HCT116 (cell line): ENCODE data around the gene ROR2. TPM values are rescaled to one million over a fixed set of nuclear protein-coding genes. Genes with fewer than 3 reads are reported as not detected.

Source experiments
- ATAC-seq: fragments of 200-7000 bp; cut with Tn5 transposase; 2 replicates; pipeline ENCODE4 v1.9.1; 2020; ENCODE audit warnings: mild to moderate bottlenecking, moderate library complexity
- BruUV-seq: library from RNA; stranded (reverse); fragments of 400-500 nt; replicated peaks from 2 replicates; lab custom pipeline; 2021; lab: Mats Ljungman, UMichigan
- CTCF ChIA-PET: fragments of 300-600 bp; sonication (Branson Sonifier 250); formaldehyde crosslinking; loops from one replicate; lab custom pipeline; 2021; ENCODE audit warnings: antibody characterized with exemption; lab: Charles Lee
- POLR2A ChIA-PET: fragments of 300-600, 350-600 bp; sonication (Branson Sonifier 250); formaldehyde crosslinking; loops from one replicate; lab custom pipeline; 2021; ENCODE audit warnings: antibody characterized with exemption; lab: Charles Lee
- RAD21 ChIA-PET, 2 experiments: fragments of 300-600 bp; sonication (Branson Sonifier 250); formaldehyde crosslinking; loops; one replicate each; lab custom pipeline; 2023; ENCODE audit warnings: low total read pairs in 2 of 2; ENCODE audit not compliant: uncharacterized antibody in 2 of 2, unreplicated experiment in 2 of 2, low non-redundant PET in 1 of 2; lab: Charles Lee
- DNase-seq: peaks from one replicate; pipeline ENCODE4 v3.0.0-alpha.2; 2010; ENCODE audit warnings: low read depth, low spot score
- H2AFZ ChIP-seq: fragments of 200-600 bp; shearing (Covaris generic), sonication (generic); 2 replicates; pipeline ENCODE4 v1.6.1; 2017; ENCODE audit warnings: low read depth, mixed run types, mixed read lengths, antibody characterized with exemption, low read length; ENCODE audit not compliant: poor library complexity, severe bottlenecking
- H3K27ac ChIP-seq: 2 replicates; pipeline ENCODE4 v1.5.1; 2012; ENCODE audit warnings: low read depth, low read length
- H3K27me3 ChIP-seq: fragments of 200-600 bp; sonication (generic); 2 replicates; pipeline ENCODE4 v1.6.1; 2016; ENCODE audit warnings: mixed run types, low read length, mixed read lengths; ENCODE audit not compliant: insufficient read depth
- H3K36me3 ChIP-seq, 2 experiments: fragments of 200-500 bp in 1 of 2; fragments of 200-600 bp in 1 of 2; sonication (Bioruptor generic) in 1 of 2; sonication (generic) in 1 of 2; 2 replicates each; pipeline versions ENCODE4 v1.5.1 to v1.6.1; 2014 to 2016; ENCODE audit warnings: low read length in 2 of 2, inconsistent platforms in 1 of 2, mixed read lengths in 1 of 2, mixed run types in 1 of 2; ENCODE audit not compliant: insufficient read depth in 2 of 2, control insufficient read depth in 1 of 2
- H3K4me1 ChIP-seq, 2 experiments: fragments of 200-600 bp in 1 of 2; sonication (generic) in 1 of 2; 2 replicates each; pipeline versions ENCODE4 v1.5.1 to v1.6.1; 2012 to 2017; ENCODE audit warnings: low read length in 2 of 2, inconsistent platforms in 1 of 2, mild to moderate bottlenecking in 1 of 2, mixed read lengths in 1 of 2, mixed run types in 1 of 2, moderate library complexity in 1 of 2; ENCODE audit not compliant: insufficient read depth in 2 of 2, control insufficient read depth in 1 of 2
- H3K4me2 ChIP-seq: fragments of 200-600 bp; sonication (generic); 2 replicates; pipeline ENCODE4 v1.6.1; 2017; ENCODE audit warnings: mixed run types, low read length, mixed read lengths
- H3K4me3 ChIP-seq, 2 experiments: fragments of 200-600 bp in 1 of 2; sonication (generic) in 1 of 2; replicated peaks in 1 of 2; 2 replicates each; pipeline ENCODE4 v1.5.1; 2011 to 2016; ENCODE audit warnings: low read length in 2 of 2, control low read depth in 1 of 2, low read depth in 1 of 2, mild to moderate bottlenecking in 1 of 2, mixed read lengths in 1 of 2, mixed run types in 1 of 2
- H3K79me2 ChIP-seq: fragments of 200-600 bp; sonication (generic); 2 replicates; pipeline ENCODE4 v1.6.1; 2017; ENCODE audit warnings: mild to moderate bottlenecking, mixed run types, low read length, moderate library complexity, mixed read lengths; ENCODE audit not compliant: insufficient read depth
- H3K9ac ChIP-seq: fragments of 200-600 bp; sonication (generic); 2 replicates; pipeline ENCODE4 v1.6.1; 2016; ENCODE audit warnings: low read length, mixed read lengths
- H3K9me2 ChIP-seq: fragments of 200-600 bp; sonication (generic), shearing (Covaris generic); 2 replicates; pipeline ENCODE4 v1.6.1; 2017; ENCODE audit warnings: mixed run types, mild to moderate bottlenecking, moderate library complexity; ENCODE audit not compliant: insufficient read depth
- H3K9me3 ChIP-seq, 2 experiments: fragments of 200-500 bp in 1 of 2; fragments of 200-600 bp in 1 of 2; sonication (Bioruptor generic) in 1 of 2; sonication (generic) in 1 of 2; 2 replicates each; pipeline ENCODE4 v1.6.1; 2014 to 2017; ENCODE audit warnings: low read length in 2 of 2, mixed read lengths in 2 of 2, inconsistent platforms in 1 of 2, low read depth in 1 of 2, mild to moderate bottlenecking in 1 of 2, mixed run types in 1 of 2, moderate library complexity in 1 of 2; ENCODE audit not compliant: control insufficient read depth in 1 of 2, insufficient read depth in 1 of 2
- H4K20me1 ChIP-seq: fragments of 200-600 bp; sonication (generic), shearing (Covaris generic); 2 replicates; pipeline ENCODE4 v1.6.1; 2017; ENCODE audit warnings: mixed run types, mild to moderate bottlenecking, moderate library complexity; ENCODE audit not compliant: insufficient read depth
- CBX3 ChIP-seq: IDR thresholded peaks from 2 replicates; pipeline ENCODE4 v1.6.1; 2012; ENCODE audit warnings: low read depth
- CEBPB ChIP-seq: IDR thresholded peaks from 2 replicates; pipeline ENCODE4 v1.6.1; 2012; ENCODE audit warnings: low read depth
- EGR1 ChIP-seq: IDR thresholded peaks from 2 replicates; pipeline ENCODE4 v1.6.1; 2012; ENCODE audit warnings: low read depth
- ELF1 ChIP-seq: IDR thresholded peaks from 2 replicates; pipeline ENCODE4 v1.6.1; 2012; ENCODE audit warnings: low read depth, borderline replicate concordance
- EZH2 ChIP-seq: fragments of 200-600 bp; sonication (generic); IDR thresholded peaks from 2 replicates; pipeline ENCODE4 v1.6.1; 2017; ENCODE audit warnings: antibody characterized with exemption, mixed run types
- FOSL1 ChIP-seq: IDR thresholded peaks from 2 replicates; pipeline ENCODE4 v1.6.1; 2012; ENCODE audit warnings: low read depth
- JUND ChIP-seq: IDR thresholded peaks from 2 replicates; pipeline ENCODE4 v1.6.1; 2012
- POLR2A ChIP-seq: IDR thresholded peaks from 2 replicates; pipeline ENCODE4 v1.7.0; 2011; ENCODE audit warnings: borderline replicate concordance; ENCODE audit not compliant: insufficient read depth, insufficient read length; ENCODE audit errors: extremely low read depth
- POLR2AphosphoS5 ChIP-seq: IDR thresholded peaks from 2 replicates; pipeline ENCODE4 v1.6.1; 2011; ENCODE audit warnings: mild to moderate bottlenecking, low read depth, low read length, moderate library complexity
- RAD21 ChIP-seq: IDR thresholded peaks from 2 replicates; pipeline ENCODE4 v1.6.1; 2012; ENCODE audit warnings: low read depth, mild to moderate bottlenecking
- SIN3A ChIP-seq: IDR thresholded peaks from 2 replicates; pipeline ENCODE4 v1.6.1; 2012; ENCODE audit warnings: low read depth
- SRF ChIP-seq: IDR thresholded peaks from 2 replicates; pipeline ENCODE4 v1.6.1; 2012; ENCODE audit warnings: low read depth
- TCF7L2 ChIP-seq: IDR thresholded peaks from 2 replicates; pipeline ENCODE4 v1.7.0; 2011; ENCODE audit warnings: borderline replicate concordance, inconsistent platforms; ENCODE audit not compliant: insufficient read depth, insufficient read length; ENCODE audit errors: extremely low read depth
- YY1 ChIP-seq: IDR thresholded peaks from 2 replicates; pipeline ENCODE4 v1.6.1; 2011; ENCODE audit warnings: low read length, low read depth, moderate library complexity, mild to moderate bottlenecking; ENCODE audit not compliant: insufficient replicate concordance; ENCODE audit errors: extremely low read depth
- ZNF274 ChIP-seq: fragments of 200-500 bp; sonication (Bioruptor generic); IDR thresholded peaks from 2 replicates; pipeline ENCODE4 v1.6.1; 2014; ENCODE audit warnings: mild to moderate bottlenecking, low read depth, low read length, inconsistent platforms
- intact Hi-C: fragments of 100-400 bp; cut with micrococcal nuclease; formaldehyde crosslinking; loops from 2 replicates; pipeline ENCODE4 v1.10.0; 2022
- total RNA-seq: library from RNA; stranded (reverse); gene quantifications from one replicate; pipeline ENCODE4 v1.2.1, GENCODE V29; 2021; ENCODE audit not compliant: unreplicated experiment
- TF ChIP-seq, protein P1 (sequence below): IDR thresholded peaks from 2 replicates; pipeline ENCODE4 v1.6.1; 2012
- TF ChIP-seq, protein P2 (sequence below): IDR thresholded peaks from 2 replicates; pipeline ENCODE4 v1.6.1; 2012; ENCODE audit warnings: low read depth

The ROR2 gene
- total RNA-seq, 1 experiment from 2014 or later, result 15.7 TPM

DNA sequence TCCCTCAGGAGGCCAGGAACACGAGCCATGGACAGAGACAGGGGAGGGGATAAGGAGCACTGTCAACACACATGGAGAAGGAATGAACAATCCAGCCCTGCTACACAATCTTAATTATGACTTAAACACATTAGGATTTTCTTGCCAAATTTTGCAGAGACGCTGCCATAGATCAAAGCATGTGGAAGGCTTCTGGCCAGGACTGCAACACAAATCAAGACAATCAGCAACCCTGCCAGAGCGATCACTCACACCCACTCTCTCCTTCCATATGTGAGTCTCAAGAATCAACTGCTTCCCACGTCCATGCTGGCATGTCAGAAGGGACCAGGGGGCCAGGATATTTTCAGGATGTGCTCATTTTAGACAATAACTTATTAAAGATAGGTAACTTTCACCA lies 85.6 kb downstream of the ROR2 start:
- ChIA-PET CTCF (no interaction called here), POLR2A (no interaction called here), RAD21 (no interaction called here)
- H3K36me3 ChIP-seq, result no peaks in the 10 kb centered on the region
- no peak overlapping the region for H3K27ac ChIP-seq
- H4K20me1 ChIP-seq, result no peaks in the 10 kb centered on the region
- no peak overlapping the region for H2AFZ ChIP-seq
- no peak for ATAC-seq
- BruUV-seq, result no TSS peak
- H3K9me2 ChIP-seq, result no peaks in the 10 kb centered on the region
- H3K4me1 ChIP-seq, result no peaks in the 10 kb centered on the region
- H3K27me3 ChIP-seq, result no peaks in the 10 kb centered on the region
- no peaks in the 10 kb centered on the region for H3K9me3 ChIP-seq
- TF ChIP-seq EZH2 (no peak), POLR2AphosphoS5 (no peak), CBX3 (no peak), ZNF274 (no peak), RAD21 (no peak), SRF (no peak), POLR2A (no peak), EGR1 (no peak), ELF1 (no peak), SIN3A (no peak), YY1 (no peak), CEBPB (no peak), JUND (no peak), FOSL1 (no peak), TCF7L2 (no peak)
- TF ChIP-seq, protein P1, sequence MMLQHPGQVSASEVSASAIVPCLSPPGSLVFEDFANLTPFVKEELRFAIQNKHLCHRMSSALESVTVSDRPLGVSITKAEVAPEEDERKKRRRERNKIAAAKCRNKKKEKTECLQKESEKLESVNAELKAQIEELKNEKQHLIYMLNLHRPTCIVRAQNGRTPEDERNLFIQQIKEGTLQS, result no peak
- TF ChIP-seq, protein P2, sequence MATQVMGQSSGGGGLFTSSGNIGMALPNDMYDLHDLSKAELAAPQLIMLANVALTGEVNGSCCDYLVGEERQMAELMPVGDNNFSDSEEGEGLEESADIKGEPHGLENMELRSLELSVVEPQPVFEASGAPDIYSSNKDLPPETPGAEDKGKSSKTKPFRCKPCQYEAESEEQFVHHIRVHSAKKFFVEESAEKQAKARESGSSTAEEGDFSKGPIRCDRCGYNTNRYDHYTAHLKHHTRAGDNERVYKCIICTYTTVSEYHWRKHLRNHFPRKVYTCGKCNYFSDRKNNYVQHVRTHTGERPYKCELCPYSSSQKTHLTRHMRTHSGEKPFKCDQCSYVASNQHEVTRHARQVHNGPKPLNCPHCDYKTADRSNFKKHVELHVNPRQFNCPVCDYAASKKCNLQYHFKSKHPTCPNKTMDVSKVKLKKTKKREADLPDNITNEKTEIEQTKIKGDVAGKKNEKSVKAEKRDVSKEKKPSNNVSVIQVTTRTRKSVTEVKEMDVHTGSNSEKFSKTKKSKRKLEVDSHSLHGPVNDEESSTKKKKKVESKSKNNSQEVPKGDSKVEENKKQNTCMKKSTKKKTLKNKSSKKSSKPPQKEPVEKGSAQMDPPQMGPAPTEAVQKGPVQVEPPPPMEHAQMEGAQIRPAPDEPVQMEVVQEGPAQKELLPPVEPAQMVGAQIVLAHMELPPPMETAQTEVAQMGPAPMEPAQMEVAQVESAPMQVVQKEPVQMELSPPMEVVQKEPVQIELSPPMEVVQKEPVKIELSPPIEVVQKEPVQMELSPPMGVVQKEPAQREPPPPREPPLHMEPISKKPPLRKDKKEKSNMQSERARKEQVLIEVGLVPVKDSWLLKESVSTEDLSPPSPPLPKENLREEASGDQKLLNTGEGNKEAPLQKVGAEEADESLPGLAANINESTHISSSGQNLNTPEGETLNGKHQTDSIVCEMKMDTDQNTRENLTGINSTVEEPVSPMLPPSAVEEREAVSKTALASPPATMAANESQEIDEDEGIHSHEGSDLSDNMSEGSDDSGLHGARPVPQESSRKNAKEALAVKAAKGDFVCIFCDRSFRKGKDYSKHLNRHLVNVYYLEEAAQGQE, result no peak
- no peak overlapping the region for H3K4me2 ChIP-seq
- H3K9ac ChIP-seq, result no peak overlapping the region
- DNase-seq, result no peak
- intact Hi-C loops, result no loop called here
- no peaks in the 10 kb centered on the region for H3K79me2 ChIP-seq
- H3K4me3 ChIP-seq, result no peak overlapping the region
